ENCODE measurements around the gene GTF2A1L.

GRCh38 chr2:48722391-48722790 lies 104.7 kb downstream of the GTF2A1L start:
- TF ChIP-seq, protein P1, sequence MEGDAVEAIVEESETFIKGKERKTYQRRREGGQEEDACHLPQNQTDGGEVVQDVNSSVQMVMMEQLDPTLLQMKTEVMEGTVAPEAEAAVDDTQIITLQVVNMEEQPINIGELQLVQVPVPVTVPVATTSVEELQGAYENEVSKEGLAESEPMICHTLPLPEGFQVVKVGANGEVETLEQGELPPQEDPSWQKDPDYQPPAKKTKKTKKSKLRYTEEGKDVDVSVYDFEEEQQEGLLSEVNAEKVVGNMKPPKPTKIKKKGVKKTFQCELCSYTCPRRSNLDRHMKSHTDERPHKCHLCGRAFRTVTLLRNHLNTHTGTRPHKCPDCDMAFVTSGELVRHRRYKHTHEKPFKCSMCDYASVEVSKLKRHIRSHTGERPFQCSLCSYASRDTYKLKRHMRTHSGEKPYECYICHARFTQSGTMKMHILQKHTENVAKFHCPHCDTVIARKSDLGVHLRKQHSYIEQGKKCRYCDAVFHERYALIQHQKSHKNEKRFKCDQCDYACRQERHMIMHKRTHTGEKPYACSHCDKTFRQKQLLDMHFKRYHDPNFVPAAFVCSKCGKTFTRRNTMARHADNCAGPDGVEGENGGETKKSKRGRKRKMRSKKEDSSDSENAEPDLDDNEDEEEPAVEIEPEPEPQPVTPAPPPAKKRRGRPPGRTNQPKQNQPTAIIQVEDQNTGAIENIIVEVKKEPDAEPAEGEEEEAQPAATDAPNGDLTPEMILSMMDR (IDR thresholded peaks at IDR 0.05 in 8 of 11, conservative IDR thresholded peaks at IDR 0.05 in 3 of 11), result no peak
- TF ChIP-seq POLR2A (IDR thresholded peaks at IDR 0.05), result no peak
